ENCODE measurements around the gene TMEM88. TPM values are rescaled to one million over a fixed set of nuclear protein-coding genes. Genes with fewer than 3 reads are reported as not detected.

The TMEM88 gene, protein sequence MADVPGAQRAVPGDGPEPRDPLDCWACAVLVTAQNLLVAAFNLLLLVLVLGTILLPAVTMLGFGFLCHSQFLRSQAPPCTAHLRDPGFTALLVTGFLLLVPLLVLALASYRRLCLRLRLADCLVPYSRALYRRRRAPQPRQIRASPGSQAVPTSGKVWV
- 0.72 TPM in 1 of 2 replicates, not detected in the other for total RNA-seq

GRCh38 chr17:7854851-7855659, at the start of gene TMEM88:
Gene TMEM88, plus strand, starts transcription at chr17:7855066. Its CDS starts 9 bp downstream, at chr17:7855075.

GRCh38 chr17:7833795-7834541, 20.9 kb upstream of the TMEM88 start, which contains the start of gene KDM6B:
Gene KDM6B, plus strand, starts transcription at chr17:7834217. Its CDS starts 11,338 bp downstream, at chr17:7845555.

DNA sequence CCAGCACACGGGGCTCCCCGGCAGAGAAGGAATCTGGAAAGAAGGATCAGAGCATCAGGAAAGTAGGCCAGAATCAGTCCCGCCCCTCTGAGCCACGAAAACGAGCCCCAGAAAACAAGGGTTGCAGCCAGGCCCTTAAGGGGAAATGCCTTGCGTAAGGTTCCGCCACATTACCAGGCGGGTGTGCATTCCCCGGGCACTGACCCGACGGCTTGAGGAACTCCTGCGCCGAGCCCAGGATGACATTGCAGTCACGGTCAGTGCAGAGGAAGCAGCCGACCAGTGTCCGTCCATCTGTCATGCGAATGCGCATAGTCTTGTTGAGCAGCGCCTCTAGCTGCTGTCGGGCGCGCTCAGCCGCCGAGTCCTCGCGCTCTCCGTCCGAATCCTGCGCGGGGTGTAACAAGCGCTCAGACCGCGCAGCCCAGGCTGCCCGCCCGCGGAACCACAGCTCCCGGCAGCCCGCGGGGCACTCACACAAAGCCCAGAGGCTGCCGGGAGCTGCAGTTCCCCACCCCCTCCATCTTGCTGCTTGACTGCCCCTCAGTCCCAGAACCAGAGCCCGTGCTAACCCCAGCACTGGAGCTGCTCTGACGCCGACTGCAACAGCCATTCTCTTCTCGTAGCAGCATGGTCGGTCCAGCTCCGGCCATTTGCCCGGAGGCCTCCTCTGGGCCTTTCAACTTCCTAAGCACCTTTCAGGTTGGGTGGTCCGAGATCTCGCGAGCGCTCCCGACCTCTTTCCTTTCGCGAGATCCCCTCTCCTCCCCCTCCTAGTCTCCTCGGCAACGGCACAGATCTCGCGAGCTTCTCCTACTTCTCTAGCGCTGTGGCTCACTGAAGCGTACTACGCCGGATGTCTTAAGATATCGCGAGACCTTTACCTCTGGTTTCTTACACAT, 2.2 kb downstream of the TMEM88 start, which contains the start of gene NAA38:
TSS of gene NAA38 (minus strand) at position 749 of the 902 bp plus-strand sequence. CDS start at position 653, 96 bp downstream.

DNA sequence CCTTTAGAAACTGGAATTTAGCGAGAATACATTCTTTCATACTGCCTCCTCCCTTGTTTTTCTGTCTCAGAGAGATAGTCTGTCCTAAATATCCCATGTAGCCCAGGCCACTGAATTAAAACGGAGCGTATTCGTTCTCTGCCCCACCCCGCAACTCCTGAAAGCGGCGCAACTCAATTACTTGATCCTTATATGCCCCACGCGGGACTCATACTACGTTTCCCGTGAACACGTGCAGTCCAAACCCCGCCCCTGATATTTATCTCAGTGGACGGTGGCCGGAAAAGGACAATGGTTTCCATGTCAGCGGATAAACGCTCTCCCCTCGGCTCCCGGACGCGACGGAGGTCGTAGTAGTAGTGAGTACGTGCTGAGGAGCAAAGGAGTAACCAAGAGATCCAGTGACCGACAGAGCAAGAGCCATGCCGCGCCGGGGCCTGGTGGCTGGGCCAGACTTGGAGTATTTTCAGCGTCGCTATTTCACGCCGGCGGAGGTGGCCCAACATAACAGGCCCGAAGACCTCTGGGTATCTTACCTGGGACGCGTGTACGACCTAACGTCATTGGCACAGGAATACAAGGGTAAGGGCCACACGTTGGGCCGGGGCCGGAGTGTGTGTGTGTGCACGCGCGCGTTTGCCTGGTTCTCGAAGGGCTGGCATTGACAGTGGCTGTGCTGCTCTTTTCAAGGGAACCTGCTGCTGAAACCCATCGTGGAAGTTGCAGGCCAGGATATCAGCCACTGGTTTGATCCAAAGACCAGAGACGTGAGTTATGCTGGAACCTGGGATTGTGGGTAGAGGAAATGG, 3.1 kb downstream of the TMEM88 start, which contains the start of gene CYB5D1:
TSS of gene CYB5D1 (plus strand) at position 291 of the 809 bp plus-strand sequence. CDS start at position 423, 132 bp downstream.

DNA sequence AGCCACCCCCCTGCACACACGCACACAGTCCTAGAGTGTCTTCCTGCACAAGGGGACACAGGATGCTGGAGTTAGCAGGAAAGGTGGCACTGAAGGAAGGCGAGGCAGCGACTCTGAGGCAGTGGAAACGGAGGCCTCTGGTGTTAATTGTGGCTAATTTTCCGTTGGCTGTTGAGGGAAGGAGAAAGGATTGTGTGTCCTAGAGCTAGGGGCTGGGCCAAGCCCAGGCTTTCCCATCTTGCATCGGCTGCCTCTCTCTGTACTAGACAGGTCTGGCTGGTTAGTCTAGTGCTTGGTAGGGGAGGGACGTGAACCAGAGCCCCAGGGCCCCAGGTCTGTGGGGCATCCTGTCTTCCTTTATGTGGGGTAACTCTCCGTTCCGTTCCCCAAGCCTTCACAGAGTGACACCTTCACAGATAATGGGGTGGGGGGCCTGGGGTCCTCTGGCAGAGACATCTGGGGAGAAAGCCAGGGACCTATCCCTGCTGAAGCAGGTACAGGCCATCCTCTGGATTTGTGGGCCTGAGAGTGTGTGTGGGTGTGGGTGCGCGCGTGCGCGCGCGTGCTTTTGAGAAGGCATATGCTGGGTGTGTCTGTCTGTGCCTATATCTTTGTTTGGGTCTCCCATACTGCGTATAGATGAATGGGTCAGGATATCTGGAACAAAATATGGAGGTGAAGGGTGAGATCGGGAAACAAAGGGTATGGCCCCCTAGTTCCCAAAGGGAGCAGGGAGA, 33.5 kb downstream of the TMEM88 start, which contains the start of gene CHD3:
TSS of gene CHD3 (plus strand) at position 606 of the 737 bp plus-strand sequence. CDS start 212 bp downstream, outside the sequence.

Other genes starting within 250 kb of the TMEM88 start
- gene FXR2, start 240.2 kb upstream of the TMEM88 start, total RNA-seq, result 32.1 and 35.6 TPM in 2 replicates
- 36.8 and 47.5 TPM in 2 replicates for gene SAT2, start 227.2 kb upstream of the TMEM88 start, total RNA-seq
- 1.6 TPM in 1 of 2 replicates, not detected in the other for gene SHBG, start 224.9 kb upstream of the TMEM88 start, total RNA-seq
- 2.9 TPM in 1 of 2 replicates, not detected in the other for gene ATP1B2, start 204.1 kb upstream of the TMEM88 start, total RNA-seq
- 42.1 and 51.4 TPM in 2 replicates for gene TP53, start 167.6 kb upstream of the TMEM88 start, total RNA-seq
- 4.7 and 7.9 TPM in 2 replicates for gene WRAP53, start 166.6 kb upstream of the TMEM88 start, total RNA-seq
- gene EFNB3, start 149.9 kb upstream of the TMEM88 start, total RNA-seq, result 6.6 and 7.0 TPM in 2 replicates
- gene DNAH2, start 137.3 kb upstream of the TMEM88 start, total RNA-seq, result 2.3 and 6.3 TPM in 2 replicates
- gene KDM6B, start 20.8 kb upstream of the TMEM88 start, total RNA-seq, result 3.2 and 7.6 TPM in 2 replicates
- 110 and 113 TPM in 2 replicates for gene NAA38, start 2.5 kb downstream of the TMEM88 start, total RNA-seq
- 7.6 and 8.1 TPM in 2 replicates for gene CYB5D1, start 2.9 kb downstream of the TMEM88 start, total RNA-seq
- 64.0 and 75.8 TPM in 2 replicates for gene CHD3, start 33.7 kb downstream of the TMEM88 start, total RNA-seq
- 0.72 and 1.1 TPM in 2 replicates for gene RNF227, start 61.2 kb downstream of the TMEM88 start, total RNA-seq
- gene KCNAB3, start 74.8 kb downstream of the TMEM88 start, total RNA-seq, result 0.18 TPM in 1 of 2 replicates, not detected in the other
- 33.4 and 51.2 TPM in 2 replicates for gene TRAPPC1, start 76.9 kb downstream of the TMEM88 start, total RNA-seq
- gene CNTROB, start 77.1 kb downstream of the TMEM88 start, total RNA-seq, result 15.0 and 24.1 TPM in 2 replicates
- gene GUCY2D, start 147.5 kb downstream of the TMEM88 start, total RNA-seq, result not detected in 2 replicates
- 0.16 and 0.36 TPM in 2 replicates for gene ALOX15B, start 184.0 kb downstream of the TMEM88 start, total RNA-seq
- gene ALOX12B, start 232.7 kb downstream of the TMEM88 start, total RNA-seq, result not detected in 2 replicates